ENCODE data around the gene CAPN10. TPM values are rescaled to one million over a fixed set of nuclear protein-coding genes. Genes with fewer than 3 reads are reported as not detected.

Gene CAPN10
- total RNA-seq, 4 donors from 2014 or later, result 41.9 to 118 (median 48.7) TPM

GRCh38 chr2:240642061-240642805 lies 55.7 kb downstream of the CAPN10 start:
- DNase-seq, result no peak
- TF ChIP-seq, protein P1, sequence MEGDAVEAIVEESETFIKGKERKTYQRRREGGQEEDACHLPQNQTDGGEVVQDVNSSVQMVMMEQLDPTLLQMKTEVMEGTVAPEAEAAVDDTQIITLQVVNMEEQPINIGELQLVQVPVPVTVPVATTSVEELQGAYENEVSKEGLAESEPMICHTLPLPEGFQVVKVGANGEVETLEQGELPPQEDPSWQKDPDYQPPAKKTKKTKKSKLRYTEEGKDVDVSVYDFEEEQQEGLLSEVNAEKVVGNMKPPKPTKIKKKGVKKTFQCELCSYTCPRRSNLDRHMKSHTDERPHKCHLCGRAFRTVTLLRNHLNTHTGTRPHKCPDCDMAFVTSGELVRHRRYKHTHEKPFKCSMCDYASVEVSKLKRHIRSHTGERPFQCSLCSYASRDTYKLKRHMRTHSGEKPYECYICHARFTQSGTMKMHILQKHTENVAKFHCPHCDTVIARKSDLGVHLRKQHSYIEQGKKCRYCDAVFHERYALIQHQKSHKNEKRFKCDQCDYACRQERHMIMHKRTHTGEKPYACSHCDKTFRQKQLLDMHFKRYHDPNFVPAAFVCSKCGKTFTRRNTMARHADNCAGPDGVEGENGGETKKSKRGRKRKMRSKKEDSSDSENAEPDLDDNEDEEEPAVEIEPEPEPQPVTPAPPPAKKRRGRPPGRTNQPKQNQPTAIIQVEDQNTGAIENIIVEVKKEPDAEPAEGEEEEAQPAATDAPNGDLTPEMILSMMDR (IDR thresholded peaks at IDR 0.05), result no peak
- no peak for TF ChIP-seq EP300 (IDR thresholded peaks at IDR 0.05; ENCODE audit: low read depth)
- no peak for TF ChIP-seq POLR2AphosphoS5 (IDR thresholded peaks at IDR 0.05)
- no peak for TF ChIP-seq POLR2A (IDR thresholded peaks at IDR 0.05)
- H3K27me3 ChIP-seq, result peaks cover 36% of the 10 kb centered on the region
- H3K9me3 ChIP-seq, result no peaks in the 10 kb centered on the region
- WGBS, 2 donors (ENCODE audit: low coverage in 1 of 2), result 76% methylated on average over 14 of the region's 36 CpGs; no CpG with 5 or more reads in 1 of the 2 donors
- in situ Hi-C loops (cut with MboI; ENCODE audit: low pct_ligation_motif_present in 1 of 4, low pct_unique_long_range_greater_than_20kb in 1 of 4, low sequenced_read_pairs in 3 of 4) (no loop called here), intact Hi-C loops (cut with DNase I; ENCODE audit: low total_unique reads) (no loop called here)
- no peak overlapping the region for H3K27ac ChIP-seq
- no peaks in the 10 kb centered on the region for H3K36me3 ChIP-seq
- H3K4me3 ChIP-seq, result no peak overlapping the region
- no peaks in the 10 kb centered on the region for H3K4me1 ChIP-seq

- WGBS, 2 donors (ENCODE audit: low coverage in 1 of 2), result 88% methylated on average over 10 of the region's 11 CpGs; no CpG with 5 or more reads in 1 of the 2 donors
- DNase-seq, result no peak
These were observed 56.2 kb downstream of the CAPN10 start for GRCh38 chr2:240642806-240643092.

GRCh38 chr2:240643093-240643810 lies 56.7 kb downstream of the CAPN10 start:
- intact Hi-C loops (cut with DNase I; ENCODE audit: low total_unique reads) (no loop called here), in situ Hi-C loops (cut with MboI; ENCODE audit: low pct_ligation_motif_present in 1 of 4, low pct_unique_long_range_greater_than_20kb in 1 of 4, low sequenced_read_pairs in 3 of 4) (no loop called here)
- WGBS, 2 donors (ENCODE audit: low coverage in 1 of 2), result 56 to 68% methylated on average over 4 to 12 of the region's 13 CpGs
- peaks cover 47% of the 10 kb centered on the region for H3K27me3 ChIP-seq
- H3K27ac ChIP-seq, result no peak overlapping the region
- H3K9me3 ChIP-seq, result no peaks in the 10 kb centered on the region
- TF ChIP-seq, protein P1 (IDR thresholded peaks at IDR 0.05), result no peak
- TF ChIP-seq EP300 (IDR thresholded peaks at IDR 0.05; ENCODE audit: low read depth), result no peak
- TF ChIP-seq POLR2AphosphoS5 (IDR thresholded peaks at IDR 0.05), result no peak
- no peak for TF ChIP-seq POLR2A (IDR thresholded peaks at IDR 0.05)
- no peak overlapping the region for H3K4me3 ChIP-seq
- DNase-seq, result no peak
- H3K4me1 ChIP-seq, result no peaks in the 10 kb centered on the region
- H3K36me3 ChIP-seq, result no peaks in the 10 kb centered on the region

More at GRCh38 chr2:240642806-240643092, 56.2 kb downstream of the CAPN10 start:
- H3K4me3 ChIP-seq, result no peak overlapping the region
- H3K4me1 ChIP-seq, result no peaks in the 10 kb centered on the region
- no peak overlapping the region for H3K27ac ChIP-seq
- intact Hi-C loops (cut with DNase I; ENCODE audit: low total_unique reads), result no loop called here
- in situ Hi-C loops (cut with MboI; ENCODE audit: low pct_ligation_motif_present in 1 of 4, low pct_unique_long_range_greater_than_20kb in 1 of 4, low sequenced_read_pairs in 3 of 4), result no loop called here
- peaks cover 42% of the 10 kb centered on the region for H3K27me3 ChIP-seq
- TF ChIP-seq, protein P1 (IDR thresholded peaks at IDR 0.05), result no peak
- TF ChIP-seq POLR2AphosphoS5 (IDR thresholded peaks at IDR 0.05), result no peak
- no peak for TF ChIP-seq POLR2A (IDR thresholded peaks at IDR 0.05)
- TF ChIP-seq EP300 (IDR thresholded peaks at IDR 0.05; ENCODE audit: low read depth), result no peak
- no peaks in the 10 kb centered on the region for H3K36me3 ChIP-seq
- no peaks in the 10 kb centered on the region for H3K9me3 ChIP-seq

DNA sequence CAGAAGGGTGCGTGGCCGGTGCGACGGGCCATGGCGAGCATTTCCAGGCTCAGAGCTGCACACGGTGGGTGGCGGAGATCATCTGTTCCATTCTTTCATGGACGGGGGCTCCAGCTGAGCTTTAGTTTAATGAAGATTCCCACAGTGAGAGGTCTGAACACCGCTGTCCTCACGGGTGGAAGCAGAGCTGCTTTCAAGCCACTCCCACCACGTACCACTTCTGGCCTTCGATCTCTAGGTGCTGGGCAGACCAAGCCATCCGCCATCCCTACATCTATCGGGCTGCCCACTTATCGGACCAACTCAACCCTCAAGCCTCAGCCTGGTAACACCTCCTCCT lies 57.2 kb downstream of the CAPN10 start:
- Histone ChIP-seq H3K4me1 (no peaks in the 10 kb centered on the region), H3K27me3 (peaks cover 52% of the 10 kb centered on the region), H3K9me3 (no peaks in the 10 kb centered on the region), H3K4me3 (no peak overlapping the region), H3K27ac (no peak overlapping the region), H3K36me3 (no peaks in the 10 kb centered on the region)
- no peak for DNase-seq
- in situ Hi-C loops (cut with MboI; ENCODE audit: low pct_ligation_motif_present in 1 of 4, low pct_unique_long_range_greater_than_20kb in 1 of 4, low sequenced_read_pairs in 3 of 4), result no loop called here
- TF ChIP-seq, protein P1 (IDR thresholded peaks at IDR 0.05), result no peak
- TF ChIP-seq POLR2AphosphoS5 (IDR thresholded peaks at IDR 0.05), result no peak
- TF ChIP-seq POLR2A (IDR thresholded peaks at IDR 0.05), result no peak
- intact Hi-C loops (cut with DNase I; ENCODE audit: low total_unique reads), result no loop called here
- WGBS, 2 donors (ENCODE audit: low coverage in 1 of 2), result 89% methylated on average over 15 of the region's 15 CpGs; no CpG with 5 or more reads in 1 of the 2 donors
